ENCODE measurements around the gene INAFM1. TPM values are rescaled to one million over a fixed set of nuclear protein-coding genes. Genes with fewer than 3 reads are reported as not detected.
"Not testable (repeated sequence)": the region's sequence is repeated elsewhere in the genome, so short reads cannot be mapped to it uniquely, and the experiment has no call there.

INAFM1 gene
- total RNA-seq, 1 donor from 2014 or later = 4.8 TPM

DNA sequence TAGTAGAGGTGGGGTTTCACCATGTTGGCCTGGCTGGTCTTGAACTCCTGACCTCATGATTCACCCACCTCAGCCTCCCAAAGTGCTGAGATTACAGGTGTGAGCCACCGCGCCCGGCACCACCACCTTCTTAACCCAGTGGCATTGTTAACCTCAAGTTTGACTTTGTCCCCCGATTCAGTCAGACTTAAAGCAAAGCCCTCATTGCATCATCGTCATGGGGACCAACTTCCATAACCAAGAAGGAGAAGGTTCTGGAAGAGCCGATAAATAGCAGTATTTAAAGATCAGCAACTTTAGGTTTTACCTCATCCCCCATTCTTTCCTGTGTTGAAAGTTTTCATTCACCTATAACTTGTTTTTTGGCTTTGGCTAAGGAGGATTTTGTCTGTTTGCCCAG lies 6.7 kb upstream of the INAFM1 start:
- DNase-seq = no peak

DNA sequence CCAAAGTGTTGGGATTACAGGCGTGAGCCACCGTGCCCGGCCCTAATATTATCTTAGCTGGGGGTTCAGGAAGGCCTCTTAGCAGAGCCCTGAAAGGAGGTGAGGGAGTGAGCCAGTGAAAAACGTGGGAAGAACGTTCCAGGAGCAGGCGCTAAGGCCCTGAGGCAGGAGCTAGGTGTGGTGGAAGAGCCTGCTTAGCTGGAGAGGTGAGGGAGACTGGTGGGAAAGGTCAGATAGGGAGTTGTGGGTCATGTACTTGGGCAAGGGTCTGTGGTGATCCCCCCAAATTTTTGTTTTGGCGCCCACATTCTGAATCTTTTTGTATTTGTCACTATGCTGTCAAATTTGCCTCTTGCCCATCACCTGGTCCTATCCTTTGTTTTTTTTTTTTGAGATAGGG lies 5.1 kb upstream of the INAFM1 start:
- DNase-seq = no peak

GRCh38 chr19:47270408-47270807 lies 4.3 kb upstream of the INAFM1 start:
- no peak for DNase-seq

DNA sequence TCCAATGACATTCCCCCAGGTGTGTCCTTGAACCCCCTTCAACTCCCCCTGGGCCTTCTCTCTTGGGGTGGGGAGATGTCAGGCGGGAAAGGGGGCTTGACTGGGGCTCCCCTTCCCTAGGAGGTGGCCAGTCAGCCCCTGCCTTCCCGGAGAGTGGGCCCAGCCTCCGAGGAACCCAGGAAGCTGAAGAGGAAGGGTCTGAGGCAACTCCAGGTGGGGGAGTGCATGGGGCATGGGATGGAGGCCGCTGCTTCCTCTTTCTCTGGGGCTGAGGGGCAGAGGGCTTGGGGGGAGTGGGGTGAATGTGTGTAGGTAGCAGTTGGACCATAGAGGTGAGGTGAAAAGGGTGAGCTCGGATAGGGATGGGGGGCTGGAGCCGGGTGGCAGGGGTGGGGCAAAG lies 2.7 kb upstream of the INAFM1 start:
- no peak for DNase-seq

DNA sequence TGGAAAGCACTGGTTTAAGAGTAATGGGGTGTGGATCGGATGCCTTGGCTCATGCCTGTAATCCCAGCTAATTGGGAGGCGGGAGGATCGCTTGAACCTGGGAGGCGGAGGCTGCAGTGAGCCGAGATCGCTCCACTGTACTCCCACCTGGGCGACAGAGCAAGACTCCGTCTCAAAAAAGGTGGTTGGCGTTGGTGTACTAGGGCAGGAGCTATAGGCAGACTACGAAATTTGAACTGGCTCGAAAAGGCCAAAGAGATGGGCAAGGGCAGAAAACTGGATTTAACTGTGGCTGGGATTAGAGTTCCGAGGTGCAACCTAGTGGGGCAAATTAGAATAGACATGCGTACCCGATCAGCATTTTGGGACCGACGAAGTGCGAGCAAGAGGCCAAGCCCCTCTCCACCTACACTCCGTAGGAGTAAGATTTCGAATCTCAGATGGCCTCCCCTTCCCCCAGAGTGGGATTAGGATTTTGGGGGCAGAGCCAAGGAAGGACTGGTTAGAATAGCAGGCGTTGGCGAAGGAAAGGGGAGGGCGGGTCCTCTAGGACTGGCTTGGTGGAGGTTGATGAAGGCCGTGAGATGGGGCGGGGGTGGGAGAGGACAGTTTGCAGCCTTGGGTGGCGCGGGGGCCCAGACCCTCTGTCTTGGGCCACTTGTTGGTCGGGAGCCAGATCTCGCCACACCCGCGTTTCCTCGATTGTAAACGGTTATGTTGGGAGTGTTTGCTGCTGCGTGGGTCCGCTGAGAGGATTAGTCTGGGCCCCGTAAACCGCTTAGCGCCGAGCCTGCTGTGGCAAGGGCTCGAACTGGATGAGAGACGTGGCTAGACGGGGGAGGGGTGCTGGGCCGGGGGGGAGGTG lies 2.0 kb upstream of the INAFM1 start:
- peak; percentile 62 for DNase-seq

DNA sequence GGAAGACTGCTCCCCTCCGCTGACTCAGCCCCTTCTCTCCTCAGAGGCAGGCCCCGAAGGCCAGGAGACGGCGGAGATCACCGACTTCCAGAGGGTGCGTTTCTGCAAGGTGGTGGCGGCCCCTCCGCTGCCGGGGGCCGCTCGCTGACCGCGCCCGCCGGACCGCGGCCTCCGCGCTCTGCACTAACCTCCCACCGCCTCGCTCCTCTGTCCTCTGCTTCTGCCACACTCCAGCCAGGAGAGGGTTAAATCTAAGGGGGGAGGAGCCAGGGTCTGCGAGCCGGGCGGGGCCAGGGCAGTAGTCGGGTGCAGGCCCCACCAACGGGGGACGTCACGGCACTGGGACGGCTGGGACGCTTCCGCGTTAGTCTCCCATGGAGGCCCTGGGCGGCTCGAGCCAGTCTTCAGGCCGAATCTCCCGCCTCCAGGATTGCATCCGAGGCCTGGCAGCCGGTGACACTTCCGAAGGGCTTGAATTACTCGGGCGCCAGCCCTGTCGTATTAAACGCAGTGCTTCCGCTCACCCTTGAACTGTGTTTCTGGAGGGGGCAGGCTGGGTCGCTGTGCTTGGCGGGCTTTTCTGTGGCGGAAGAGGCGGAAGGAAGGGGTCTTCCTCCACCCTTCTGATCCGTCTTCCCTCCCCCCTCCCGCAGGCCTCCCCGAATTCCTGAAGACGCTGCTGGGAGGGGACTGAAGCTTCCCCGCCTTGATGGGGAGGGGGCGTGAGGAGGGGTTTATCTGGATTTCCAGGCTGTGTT lies 1.2 kb upstream of the INAFM1 start:
- peak; percentile 96 for DNase-seq

- DNase-seq = peak; percentile 30
These were observed 441 bp downstream of the INAFM1 start for GRCh38 chr19:47274891-47275761.

GRCh38 chr19:47275791-47276461 lies 1.2 kb downstream of the INAFM1 start:
- peak; percentile 20 for DNase-seq

DNA sequence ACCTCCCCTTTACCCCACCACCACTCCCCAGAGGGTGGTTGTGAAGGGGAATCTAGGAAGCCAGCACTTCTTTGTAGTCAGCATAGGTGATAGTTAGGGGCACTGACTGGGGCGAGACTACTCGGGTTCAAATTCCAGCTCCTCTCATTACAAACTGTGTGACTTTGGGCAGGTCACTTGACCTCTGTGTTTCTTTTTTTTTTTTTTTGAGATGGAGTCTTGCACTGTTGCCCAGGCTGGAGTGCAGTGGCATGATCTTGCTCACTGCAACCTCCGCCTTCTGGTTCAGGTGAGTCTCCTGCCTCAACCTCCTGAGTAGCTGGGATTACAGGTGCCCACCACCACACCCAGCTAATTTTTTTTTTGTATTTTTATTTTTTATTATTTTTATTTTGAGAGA lies 1.8 kb downstream of the INAFM1 start:
- DNase-seq = not testable (repeated sequence)

- DNase-seq = no peak
These were observed 5.6 kb downstream of the INAFM1 start for GRCh38 chr19:47280183-47280797.

GRCh38 chr19:47283405-47284059 lies 8.8 kb downstream of the INAFM1 start:
- DNase-seq = no peak

DNA sequence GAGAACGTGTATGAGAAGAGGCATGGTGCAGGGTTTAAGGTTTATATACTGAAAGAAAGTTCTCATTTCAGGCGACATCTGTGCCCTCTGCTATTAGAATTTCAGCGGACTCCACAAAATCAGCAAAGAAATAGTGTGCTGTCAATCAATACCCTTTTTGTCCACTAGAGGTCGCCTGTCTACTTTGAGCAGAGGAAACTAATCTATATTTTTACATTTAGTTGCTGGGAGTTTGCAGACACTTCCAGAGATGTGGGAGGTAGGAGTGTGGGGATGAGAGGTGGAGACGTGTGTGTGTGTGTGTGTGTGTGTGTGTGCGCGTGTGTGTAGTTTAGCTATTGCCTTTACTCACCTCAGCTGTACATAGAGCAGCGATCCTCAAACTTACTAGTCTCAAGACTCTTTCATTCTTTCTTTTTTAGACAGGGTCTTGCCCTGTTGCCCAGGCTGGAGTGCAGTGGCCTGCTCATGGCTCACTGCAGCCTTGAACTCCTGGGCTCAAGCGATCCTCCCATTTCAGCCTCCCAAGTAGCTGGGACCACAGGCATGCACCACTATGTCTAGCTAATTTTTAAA lies 9.7 kb downstream of the INAFM1 start:
- DNase-seq = peak; percentile 83

DNA sequence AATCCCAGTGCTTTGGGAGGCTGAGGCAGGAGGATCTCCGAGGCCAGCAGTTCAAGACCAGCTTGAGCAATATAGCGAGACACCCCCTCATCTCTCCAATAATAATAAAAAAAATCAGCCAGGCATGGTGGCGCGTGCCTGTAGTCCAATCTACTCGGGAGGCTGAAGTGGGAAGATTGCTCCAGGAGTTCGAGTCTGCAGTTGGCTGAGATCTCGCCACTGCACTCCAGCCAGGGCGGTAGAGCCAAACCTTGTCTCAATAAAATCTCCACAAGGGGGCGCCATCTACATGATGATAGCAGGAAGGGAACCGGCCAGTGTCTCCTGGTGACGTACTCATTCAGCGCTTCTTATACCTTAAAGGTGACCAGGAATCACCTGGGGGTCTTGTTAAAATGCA lies 21.4 kb downstream of the INAFM1 start:
- DNase-seq = peak; percentile 89

GRCh38 chr19:47300867-47301266 lies 26.2 kb downstream of the INAFM1 start:
- DNase-seq = not testable (repeated sequence)

DNA sequence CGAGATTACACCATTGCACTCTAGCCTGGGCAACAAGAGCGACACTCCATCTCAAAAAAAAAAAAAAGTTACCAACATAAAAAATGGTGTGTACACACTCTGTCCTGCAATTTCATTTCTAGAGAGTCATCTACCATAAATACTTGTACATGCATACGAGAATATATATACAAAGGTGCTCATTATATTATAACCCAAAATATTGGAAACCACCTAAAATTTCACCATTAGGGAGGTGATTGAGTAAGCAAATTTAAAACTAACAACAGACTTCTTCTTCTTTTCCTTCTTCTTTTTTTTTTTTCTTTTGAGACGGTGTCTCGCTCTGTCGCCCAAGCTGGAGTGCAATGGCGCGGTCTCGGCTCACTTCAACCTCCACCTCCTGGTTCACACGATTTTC lies 27.6 kb downstream of the INAFM1 start:
- DNase-seq = no peak

DNA sequence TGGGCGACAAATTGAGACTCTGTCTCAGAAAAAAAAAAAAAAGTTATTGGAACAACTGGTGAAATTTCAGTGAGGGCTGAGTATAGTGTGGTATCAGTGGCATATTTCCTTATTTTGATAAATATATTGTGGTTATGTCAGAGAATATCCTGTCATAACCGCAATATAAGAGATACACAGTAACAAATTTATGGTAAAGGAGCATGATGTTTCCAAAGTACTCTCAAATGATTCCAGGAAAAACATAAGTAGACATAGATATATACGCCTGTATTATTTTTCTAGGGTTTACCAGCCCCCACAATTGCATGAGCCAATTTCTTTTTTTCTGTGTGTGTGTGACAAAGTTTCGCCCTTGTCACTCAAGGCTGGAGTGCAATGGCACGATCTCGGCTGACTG lies 29.3 kb downstream of the INAFM1 start:
- DNase-seq = no peak

- peak; percentile 65 for DNase-seq
These were observed 30.6 kb downstream of the INAFM1 start for GRCh38 chr19:47305309-47305751.

- DNase-seq = no peak
These were observed 31.6 kb downstream of the INAFM1 start for GRCh38 chr19:47306303-47306702.

DNA sequence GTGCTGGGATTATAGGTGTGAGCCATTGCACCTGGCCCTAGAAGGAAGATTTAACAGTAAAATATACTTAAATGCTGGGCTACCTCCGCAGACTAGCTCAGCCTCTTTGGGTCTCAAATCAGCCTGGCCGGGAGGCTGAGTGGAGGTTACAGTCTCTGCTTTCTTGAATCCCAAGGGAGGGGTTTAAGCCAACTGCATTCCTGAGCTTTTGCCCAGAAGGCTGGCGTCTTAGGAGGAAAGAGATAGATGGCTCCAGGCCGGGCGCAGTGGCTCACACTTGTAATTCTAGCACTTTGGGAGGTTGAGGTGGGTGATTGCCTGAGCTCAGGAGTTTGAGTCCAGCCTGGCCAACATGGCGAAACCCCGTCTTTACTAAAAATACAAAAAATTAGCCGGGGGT lies 34.4 kb downstream of the INAFM1 start:
- DNase-seq = no peak

- DNase-seq = no peak
These were observed 34.9 kb downstream of the INAFM1 start, which contains the start of gene C5AR1 for GRCh38 chr19:47309608-47310007. C5AR1 (plus strand) TSS chr19:47309861; CDS start chr19:47309896, 35 bp downstream.
